Loucy (cell line): ENCODE results near the gene OXA1L.
"Not testable (repeated sequence)": the region's sequence is repeated elsewhere in the genome, so short reads cannot be mapped to it uniquely, and the experiment has no call there.

Experiments used
- H2AFZ ChIP-seq: fragments of 200-600 bp; sonication (generic); 2 replicates; pipeline ENCODE4 v1.6.0; 2016; ENCODE audit warnings: antibody characterized with exemption, mild to moderate bottlenecking, low read length, moderate library complexity
- H3F3A ChIP-seq: fragments of 200-600 bp; 2 replicates; pipeline ENCODE4 v1.6.0; 2016; ENCODE audit warnings: antibody characterized with exemption, low read depth, mild to moderate bottlenecking
- H3K27me3 ChIP-seq: fragments of 200-600 bp; sonication (generic); 2 replicates; pipeline ENCODE4 v1.6.1; 2014; ENCODE audit warnings: low read length, mild to moderate bottlenecking; ENCODE audit not compliant: insufficient read depth, poor library complexity, severe bottlenecking
- H3K36me3 ChIP-seq: fragments of 200-600 bp; sonication (generic); 2 replicates; pipeline ENCODE4 v1.6.1; 2016; ENCODE audit warnings: low read length; ENCODE audit not compliant: insufficient read depth
- H3K4me1 ChIP-seq: fragments of 200-600 bp; sonication (generic); 2 replicates; pipeline ENCODE4 v1.5.1; 2014; ENCODE audit warnings: low read length, mild to moderate bottlenecking; ENCODE audit not compliant: insufficient read depth, poor library complexity, severe bottlenecking
- H3K4me2 ChIP-seq: fragments of 200-600 bp; sonication (generic); 2 replicates; pipeline ENCODE4 v1.6.0; 2014; ENCODE audit warnings: antibody characterized with exemption, low read length, low read depth, mild to moderate bottlenecking; ENCODE audit not compliant: poor library complexity, severe bottlenecking
- H3K4me3 ChIP-seq: fragments of 200-600 bp; sonication (generic); 2 replicates; pipeline ENCODE4 v1.5.1; 2014; ENCODE audit warnings: low read length, mild to moderate bottlenecking, mixed read lengths; ENCODE audit not compliant: poor library complexity, severe bottlenecking
- H3K79me2 ChIP-seq: fragments of 200-600 bp; sonication (generic); 2 replicates; pipeline ENCODE4 v1.6.1; 2014; ENCODE audit warnings: low read length; ENCODE audit not compliant: insufficient read depth
- H3K9ac ChIP-seq: fragments of 200-600 bp; sonication (generic); 2 replicates; pipeline ENCODE4 v1.6.0; 2014; ENCODE audit warnings: mild to moderate bottlenecking, low read depth, low read length, moderate library complexity; ENCODE audit not compliant: poor library complexity, severe bottlenecking
- H3K9me2 ChIP-seq: fragments of 200-600 bp; sonication (generic); replicated peaks from 2 replicates; pipeline ENCODE4 v1.6.1; 2016; ENCODE audit warnings: low read depth, low read length, mixed read lengths
- H3K9me3 ChIP-seq: fragments of 200-600 bp; sonication (generic); 2 replicates; pipeline ENCODE4 v1.6.1; 2014; ENCODE audit warnings: mild to moderate bottlenecking, antibody characterized with exemption, low read length, low read depth; ENCODE audit not compliant: insufficient read depth
- H4K20me1 ChIP-seq: fragments of 200-600 bp; sonication (generic); 2 replicates; pipeline ENCODE4 v1.6.0; 2014; ENCODE audit warnings: antibody characterized with exemption, low read length, mild to moderate bottlenecking; ENCODE audit not compliant: insufficient read depth, poor library complexity, severe bottlenecking
- CTCF ChIP-seq: fragments of 200-600 bp; sonication (generic); conservative IDR thresholded peaks from 2 replicates; pipeline ENCODE4 v1.5.1; 2014; ENCODE audit warnings: mild to moderate bottlenecking, antibody characterized with exemption, low read length
- EZH2phosphoT487 ChIP-seq: fragments of 200-600 bp; IDR thresholded peaks from 2 replicates; pipeline ENCODE4 v1.6.1; 2018; ENCODE audit warnings: antibody characterized with exemption, mild to moderate bottlenecking, moderate library complexity, borderline replicate concordance

OXA1L gene

GRCh38 chr14:22774011-22774706 is 7.7 kb downstream of the OXA1L start:
- Histone ChIP-seq H3K4me1 (no peaks in the 10 kb centered on the region), H3K27me3 (no peaks in the 10 kb centered on the region), H3K9ac (no peak overlapping the region), H3K4me2 (no peak overlapping the region), H4K20me1 (no peaks in the 10 kb centered on the region), H3K4me3 (no peak overlapping the region), H2AFZ (no peak overlapping the region), H3K79me2 (no peaks in the 10 kb centered on the region; the same call in 1 of the 2 replicates), H3K9me2 (no peaks in the 10 kb centered on the region), H3K9me3 (no peaks in the 10 kb centered on the region), H3F3A (no peaks in the 10 kb centered on the region), H3K36me3 (peaks cover 28% of the 10 kb centered on the region; the same call in 1 of the 2 replicates)
- TF ChIP-seq EZH2phosphoT487 (no peak), CTCF (no peak)

GRCh38 chr14:22776215-22776614 is 9.7 kb downstream of the OXA1L start:
- H3K4me3 ChIP-seq: no peak overlapping the region
- H3K36me3 ChIP-seq: peaks cover 7% of the 10 kb centered on the region; the same call in 1 of the 2 replicates

GRCh38 chr14:22776849-22777248 is 10.4 kb downstream of the OXA1L start:
- not testable (repeated sequence) for H3K36me3 ChIP-seq, H2AFZ ChIP-seq, H3K27me3 ChIP-seq, H3F3A ChIP-seq, H3K4me3 ChIP-seq, H4K20me1 ChIP-seq, H3K4me1 ChIP-seq, H3K4me2 ChIP-seq, H3K79me2 ChIP-seq, H3K9ac ChIP-seq, H3K9me3 ChIP-seq, H3K9me2 ChIP-seq

More at GRCh38 chr14:22776215-22776614, 9.7 kb downstream of the OXA1L start:
- no peak overlapping the region for H3K4me2 ChIP-seq
- no peaks in the 10 kb centered on the region for H3K79me2 ChIP-seq
- no peaks in the 10 kb centered on the region for H4K20me1 ChIP-seq
- H3K4me1 ChIP-seq: no peaks in the 10 kb centered on the region
- H2AFZ ChIP-seq: no peak overlapping the region
- no peaks in the 10 kb centered on the region for H3K27me3 ChIP-seq
- no peaks in the 10 kb centered on the region for H3F3A ChIP-seq
- TF ChIP-seq CTCF: no peak
- no peak for TF ChIP-seq EZH2phosphoT487
- no peak overlapping the region for H3K9ac ChIP-seq
- no peaks in the 10 kb centered on the region for H3K9me2 ChIP-seq
- H3K9me3 ChIP-seq: no peaks in the 10 kb centered on the region

GRCh38 chr14:22778084-22778483 is 11.6 kb downstream of the OXA1L start:
- no peak overlapping the region for H3K4me2 ChIP-seq
- H3K9me3 ChIP-seq: no peaks in the 10 kb centered on the region
- no peaks in the 10 kb centered on the region for H4K20me1 ChIP-seq
- H3K4me1 ChIP-seq: no peaks in the 10 kb centered on the region
- no peaks in the 10 kb centered on the region for H3K27me3 ChIP-seq
- TF ChIP-seq CTCF (no peak), EZH2phosphoT487 (no peak)
- no peak overlapping the region for H2AFZ ChIP-seq
- no peaks in the 10 kb centered on the region for H3K36me3 ChIP-seq
- no peak overlapping the region for H3K4me3 ChIP-seq
- H3K79me2 ChIP-seq: no peaks in the 10 kb centered on the region
- H3K9me2 ChIP-seq: no peaks in the 10 kb centered on the region
- no peaks in the 10 kb centered on the region for H3F3A ChIP-seq
- H3K9ac ChIP-seq: no peak overlapping the region
